Activated naive CD4-positive, alpha-beta T cell treated with anti-CD3 and anti-CD28 coated beads, Interleukin-2, amount 10 ng/mL, durations not matched to agents 5 hours and 36 hours (primary cell): Measurements from ENCODE around the gene AEBP2. TPM values are rescaled to one million over a fixed set of nuclear protein-coding genes. Genes with fewer than 3 reads are reported as not detected.

Experiments used
- total RNA-seq, 2 experiments: library from RNA; stranded (reverse); gene quantifications; one replicate each; pipeline ENCODE4 v1.2.3, GENCODE V29; 2021

Gene AEBP2
- total RNA-seq = 10 to 100 TPM; 46.8 to 47.9 TPM

GRCh38 chr12:19439059-19440018, at the start of gene AEBP2:
TSS of gene AEBP2 (plus strand) at chr12:19439492. CDS start at chr12:19439700, 208 bp downstream.

